Parathyroid adenoma (tissue), 2 donors: Measurements from ENCODE around the gene LINS1.

Experiments used
- H2AFZ ChIP-seq: fragments of 300-600 bp; sonication (generic); one replicate; pipeline ENCODE4 v1.7.0; 2017; ENCODE audit warnings: antibody characterized with exemption, mild to moderate bottlenecking
- H3K27ac ChIP-seq: fragments of 300-600 bp; sonication (generic); one replicate; pipeline ENCODE4 v1.7.0; 2017
- H3K27me3 ChIP-seq: fragments of 300-600 bp; sonication (generic); one replicate; pipeline ENCODE4 v1.7.0; 2017; ENCODE audit warnings: low read length; ENCODE audit not compliant: control insufficient read depth, insufficient read depth
- H3K36me3 ChIP-seq: fragments of 300-600 bp; sonication (generic); one replicate; pipeline ENCODE4 v1.7.0; 2017; ENCODE audit warnings: low read length; ENCODE audit not compliant: control insufficient read depth, insufficient read depth
- H3K4me1 ChIP-seq: fragments of 300-600 bp; sonication (generic); one replicate; pipeline ENCODE4 v1.7.0; 2017; ENCODE audit warnings: control low read depth
- H3K4me2 ChIP-seq: fragments of 300-600 bp; sonication (generic); one replicate; pipeline ENCODE4 v1.7.0; 2017; ENCODE audit warnings: low read length
- H3K4me3 ChIP-seq: fragments of 300-600 bp; sonication (generic); one replicate; pipeline ENCODE4 v1.7.0; 2017; ENCODE audit warnings: low read depth, low read length
- H3K79me2 ChIP-seq: fragments of 300-600 bp; sonication (generic); one replicate; pipeline ENCODE4 v1.7.0; 2017; ENCODE audit warnings: control low read depth
- H3K9ac ChIP-seq: fragments of 300-600 bp; sonication (generic); one replicate; pipeline ENCODE4 v1.7.0; 2017; ENCODE audit warnings: mild to moderate bottlenecking
- H3K9me3 ChIP-seq: fragments of 300-600 bp; sonication (generic); one replicate; pipeline ENCODE4 v1.7.0; 2017; ENCODE audit warnings: low read length; ENCODE audit not compliant: control insufficient read depth
- TF ChIP-seq, protein P1 (sequence below): fragments of 300-600 bp; sonication (generic); IDR thresholded peaks from one replicate; pipeline ENCODE4 v1.7.0; 2017; ENCODE audit warnings: antibody characterized with exemption, mild to moderate bottlenecking
- donor health status: primary hyperparathyroidism.

Gene LINS1

DNA sequence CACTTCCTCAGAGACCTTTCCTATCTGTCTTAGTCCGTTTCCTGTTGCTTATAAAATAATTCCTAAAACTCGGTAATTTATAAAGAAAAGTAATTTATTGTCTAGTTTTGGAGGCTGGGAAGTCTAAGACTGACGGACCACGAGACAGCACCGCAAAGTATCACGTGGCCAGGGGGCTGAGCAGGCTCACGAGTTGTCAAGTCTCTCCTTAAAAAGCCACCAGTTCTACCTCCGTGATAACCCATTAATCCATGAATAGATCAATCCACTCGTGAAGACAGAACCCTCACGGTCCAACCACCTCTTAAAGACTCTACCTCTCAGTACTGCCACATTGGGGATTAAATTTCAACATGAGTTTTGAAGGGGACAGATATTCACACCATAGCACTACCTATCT, 821 bp downstream of the LINS1 start:
- H3K79me2 ChIP-seq: peaks cover 31% of the 10 kb centered on the region
- no peak overlapping the region for H3K9ac ChIP-seq
- H2AFZ ChIP-seq: no peak overlapping the region
- TF ChIP-seq, protein P1, sequence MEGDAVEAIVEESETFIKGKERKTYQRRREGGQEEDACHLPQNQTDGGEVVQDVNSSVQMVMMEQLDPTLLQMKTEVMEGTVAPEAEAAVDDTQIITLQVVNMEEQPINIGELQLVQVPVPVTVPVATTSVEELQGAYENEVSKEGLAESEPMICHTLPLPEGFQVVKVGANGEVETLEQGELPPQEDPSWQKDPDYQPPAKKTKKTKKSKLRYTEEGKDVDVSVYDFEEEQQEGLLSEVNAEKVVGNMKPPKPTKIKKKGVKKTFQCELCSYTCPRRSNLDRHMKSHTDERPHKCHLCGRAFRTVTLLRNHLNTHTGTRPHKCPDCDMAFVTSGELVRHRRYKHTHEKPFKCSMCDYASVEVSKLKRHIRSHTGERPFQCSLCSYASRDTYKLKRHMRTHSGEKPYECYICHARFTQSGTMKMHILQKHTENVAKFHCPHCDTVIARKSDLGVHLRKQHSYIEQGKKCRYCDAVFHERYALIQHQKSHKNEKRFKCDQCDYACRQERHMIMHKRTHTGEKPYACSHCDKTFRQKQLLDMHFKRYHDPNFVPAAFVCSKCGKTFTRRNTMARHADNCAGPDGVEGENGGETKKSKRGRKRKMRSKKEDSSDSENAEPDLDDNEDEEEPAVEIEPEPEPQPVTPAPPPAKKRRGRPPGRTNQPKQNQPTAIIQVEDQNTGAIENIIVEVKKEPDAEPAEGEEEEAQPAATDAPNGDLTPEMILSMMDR: no peak
- no peaks in the 10 kb centered on the region for H3K27me3 ChIP-seq
- H3K36me3 ChIP-seq: no peaks in the 10 kb centered on the region
- H3K4me3 ChIP-seq: peak overlapping the region; percentile 90
- no peaks in the 10 kb centered on the region for H3K9me3 ChIP-seq
- H3K27ac ChIP-seq: no peak overlapping the region
- H3K4me1 ChIP-seq: no peaks in the 10 kb centered on the region
- peak overlapping the region; percentile 70 for H3K4me2 ChIP-seq

DNA sequence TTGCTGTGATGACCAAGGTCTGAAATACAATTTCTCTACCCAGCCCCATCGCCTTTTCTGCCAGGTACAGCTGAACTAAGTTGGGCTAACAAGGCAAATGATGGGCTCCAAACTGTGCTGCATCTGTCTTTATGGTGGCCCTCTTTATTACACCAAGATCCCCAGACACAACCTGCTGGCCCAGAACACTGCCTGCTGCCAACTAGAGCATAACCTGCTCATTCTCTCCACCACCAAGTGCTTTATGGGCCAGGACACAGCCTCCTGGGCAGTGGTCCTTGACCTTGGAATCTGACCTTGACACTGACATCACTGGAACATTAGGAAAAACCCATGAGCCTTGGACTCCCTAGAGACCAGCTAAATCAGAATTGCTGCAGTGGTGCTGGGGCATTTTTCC, 3.3 kb downstream of the LINS1 start:
- Histone ChIP-seq H3K27ac (no peak overlapping the region), H3K9me3 (no peaks in the 10 kb centered on the region), H3K4me1 (no peaks in the 10 kb centered on the region)

DNA sequence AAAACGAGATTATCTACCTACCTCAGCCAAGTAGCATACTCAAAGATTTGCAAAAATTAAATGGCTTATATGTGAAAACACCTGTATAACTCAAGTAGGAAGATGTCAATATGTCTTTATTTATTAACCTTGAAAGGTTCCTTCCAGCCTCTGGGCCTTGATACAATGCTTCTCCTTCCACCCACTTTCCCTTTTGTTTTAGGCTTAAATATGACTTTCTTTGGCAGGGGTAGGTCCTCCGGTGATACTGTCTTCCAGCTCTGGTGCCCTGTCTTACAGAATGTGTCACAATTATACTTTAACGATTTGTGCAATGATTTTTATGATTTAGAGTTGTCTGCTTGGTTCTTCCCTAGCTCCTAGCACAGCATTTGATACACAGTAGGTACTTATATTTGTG, 4.1 kb downstream of the LINS1 start:
- Histone ChIP-seq H2AFZ (no peak overlapping the region), H3K4me1 (no peaks in the 10 kb centered on the region), H3K27ac (no peak overlapping the region)

More for the DNA sequence above, 3.3 kb downstream of the LINS1 start:
- no peak overlapping the region for H3K9ac ChIP-seq
- no peak overlapping the region for H3K4me3 ChIP-seq
- H3K4me2 ChIP-seq: no peak overlapping the region
- H3K27me3 ChIP-seq: no peaks in the 10 kb centered on the region
- H3K79me2 ChIP-seq: peaks cover 30% of the 10 kb centered on the region
- no peaks in the 10 kb centered on the region for H3K36me3 ChIP-seq
- TF ChIP-seq, protein P1: no peak
- no peak overlapping the region for H2AFZ ChIP-seq

DNA sequence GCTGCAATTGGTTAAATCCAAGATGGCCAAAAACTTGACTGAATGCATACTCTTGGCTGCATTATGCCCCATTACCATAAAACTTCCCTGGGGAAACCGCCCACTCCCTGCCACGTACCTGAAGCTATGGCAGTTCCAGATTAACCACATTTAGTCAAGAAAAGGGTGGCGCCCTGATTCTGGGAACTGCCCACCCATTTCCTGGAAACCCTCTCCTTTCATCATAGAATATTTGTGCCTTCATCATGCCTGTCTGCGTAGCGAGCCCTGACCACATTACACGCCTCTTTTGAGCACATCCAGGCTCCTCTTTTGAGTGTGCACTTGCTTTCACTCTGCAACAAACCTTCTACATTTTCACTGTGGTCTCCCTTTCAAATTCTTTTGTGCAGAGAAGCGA, 5.2 kb downstream of the LINS1 start:
- TF ChIP-seq, protein P1: no peak
- no peak overlapping the region for H3K4me3 ChIP-seq
- H3K27ac ChIP-seq: no peak overlapping the region

More for the DNA sequence above, 4.1 kb downstream of the LINS1 start:
- no peak overlapping the region for H3K4me3 ChIP-seq
- TF ChIP-seq, protein P1: no peak
- peaks cover 28% of the 10 kb centered on the region for H3K79me2 ChIP-seq
- H3K9ac ChIP-seq: no peak overlapping the region
- H3K4me2 ChIP-seq: no peak overlapping the region
- H3K36me3 ChIP-seq: no peaks in the 10 kb centered on the region
- H3K9me3 ChIP-seq: no peaks in the 10 kb centered on the region
- H3K27me3 ChIP-seq: no peaks in the 10 kb centered on the region

DNA sequence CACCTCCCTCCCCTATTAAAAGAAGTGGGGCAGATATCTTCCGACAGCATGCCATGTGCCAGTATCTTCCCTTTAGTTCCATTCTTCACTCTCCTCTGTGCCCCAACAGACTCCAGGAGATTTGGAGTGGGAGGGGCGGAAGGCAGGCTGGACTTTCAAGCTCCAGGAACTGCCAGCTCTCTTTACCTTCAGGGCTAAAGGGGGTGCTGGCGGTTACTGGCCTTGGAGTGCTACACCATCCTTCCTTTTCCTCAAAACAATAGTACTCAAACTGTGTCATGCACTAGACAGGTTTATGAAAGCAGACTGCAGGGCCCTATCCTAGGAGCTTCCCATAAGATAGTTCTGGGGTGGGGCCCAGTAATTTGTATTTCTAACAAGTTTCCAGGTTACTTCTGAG, 6.0 kb downstream of the LINS1 start:
- Histone ChIP-seq H3K9ac (no peak overlapping the region), H3K27ac (no peak overlapping the region), H3K9me3 (no peaks in the 10 kb centered on the region)

More for the DNA sequence above, 5.2 kb downstream of the LINS1 start:
- no peaks in the 10 kb centered on the region for H3K4me1 ChIP-seq
- no peaks in the 10 kb centered on the region for H3K27me3 ChIP-seq
- no peaks in the 10 kb centered on the region for H3K9me3 ChIP-seq
- no peak overlapping the region for H2AFZ ChIP-seq
- H3K4me2 ChIP-seq: no peak overlapping the region
- peaks cover 29% of the 10 kb centered on the region for H3K79me2 ChIP-seq
- no peaks in the 10 kb centered on the region for H3K36me3 ChIP-seq
- no peak overlapping the region for H3K9ac ChIP-seq

More for the DNA sequence above, 6.0 kb downstream of the LINS1 start:
- Histone ChIP-seq H3K4me3 (no peak overlapping the region), H3K4me2 (no peak overlapping the region), H3K4me1 (no peaks in the 10 kb centered on the region), H3K79me2 (peaks cover 20% of the 10 kb centered on the region), H2AFZ (no peak overlapping the region), H3K36me3 (no peaks in the 10 kb centered on the region), H3K27me3 (no peaks in the 10 kb centered on the region)
- TF ChIP-seq, protein P1: no peak
